HepG2 (cell line): ENCODE data around the gene TRIM28. TPM values are rescaled to one million over a fixed set of nuclear protein-coding genes. Genes with fewer than 3 reads are reported as not detected.

Source experiments
- ATAC-seq: fragments of 200-7000 bp; cut with Tn5 transposase; 3 replicates; pipeline ENCODE4 v1.9.1; 2020; ENCODE audit warnings: mild to moderate bottlenecking, moderate library complexity
- BruUV-seq: library from RNA; stranded (reverse); fragments of 400-500 nt; replicated peaks from 2 replicates; lab custom pipeline; 2021; lab: Mats Ljungman, UMichigan
- CTCF ChIA-PET: fragments of 300-600 bp; formaldehyde crosslinking; extraction: SDS; loops from one replicate; lab custom pipeline; 2021; ENCODE audit warnings: low total read pairs, inconsistent platforms, low intra/inter-chr PET ratio; lab: Yijun Ruan, JAX
- POLR2A ChIA-PET: fragments of 350-600 bp; sonication (Branson Sonifier 250); formaldehyde crosslinking; loops from one replicate; lab custom pipeline; 2020; ENCODE audit warnings: antibody characterized with exemption, inconsistent platforms; lab: Yijun Ruan, JAX
- DNase-seq: peaks from one replicate; pipeline ENCODE4 v3.0.0-alpha.2; 2015; ENCODE audit warnings: low spot score
- FAIRE-seq: peaks from 3 replicates; lab custom pipeline; 2011; peaks lifted over from hg19 to GRCh38; lab: Jason Lieb, UNC
- H2AFZ ChIP-seq: one replicate; pipeline ENCODE4 v1.6.1; 2011; ENCODE audit warnings: low read length, inconsistent platforms
- H3K27ac ChIP-seq: fragments of 300-600 bp; 3 replicates; pipeline ENCODE4 v1.8.0; 2011; ENCODE audit warnings: mixed run types, mild to moderate bottlenecking, mixed read lengths, low read length, inconsistent platforms; ENCODE audit not compliant: insufficient read depth; ENCODE audit errors: extremely low read length
- H3K27me3 ChIP-seq, 2 experiments: fragments of 200-600 bp in 1 of 2; 2 replicates in 1 of 2; 3 replicates in 1 of 2; pipeline versions ENCODE4 v1.6.0 to v1.8.0; 2011; ENCODE audit warnings: low read length in 2 of 2, mild to moderate bottlenecking in 2 of 2, moderate library complexity in 2 of 2, inconsistent platforms in 1 of 2; ENCODE audit not compliant: insufficient read depth in 2 of 2, control insufficient read depth in 1 of 2
- H3K36me3 ChIP-seq, 2 experiments: fragments of 200-600 bp in 1 of 2; replicated peaks in 1 of 2; 2 replicates in 1 of 2; 3 replicates in 1 of 2; pipeline versions ENCODE4 v1.5.1 to v1.8.0; 2011; ENCODE audit warnings: low read length in 2 of 2, inconsistent platforms in 1 of 2; ENCODE audit not compliant: insufficient read depth in 2 of 2, control insufficient read depth in 1 of 2
- H3K4me1 ChIP-seq: 2 replicates; pipeline ENCODE4 v1.5.1; 2012; ENCODE audit warnings: low read length, inconsistent platforms; ENCODE audit not compliant: insufficient read depth
- H3K4me2 ChIP-seq: 2 replicates; pipeline ENCODE4 v1.6.0; 2011; ENCODE audit warnings: low read depth, low read length, inconsistent platforms
- H3K4me3 ChIP-seq, 3 experiments: fragments of 200-600 bp in 1 of 3; sonication (generic), shearing (Covaris generic) in 1 of 3; replicated peaks in 1 of 3; 2 replicates each; pipeline ENCODE4 v1.5.1; 2011 to 2016; ENCODE audit warnings: low read length in 3 of 3, inconsistent platforms in 2 of 3, low read depth in 2 of 3, mild to moderate bottlenecking in 2 of 3, control low read depth in 1 of 3, mixed read lengths in 1 of 3; ENCODE audit not compliant: insufficient read depth in 1 of 3
- H3K79me2 ChIP-seq: one replicate; pipeline ENCODE4 v1.6.1; 2011; ENCODE audit warnings: low read length, inconsistent platforms; ENCODE audit not compliant: insufficient read depth
- H3K9ac ChIP-seq: 2 replicates; pipeline ENCODE4 v1.6.0; 2011; ENCODE audit warnings: mild to moderate bottlenecking, low read depth, low read length, inconsistent platforms; ENCODE audit not compliant: insufficient read depth
- H3K9me3 ChIP-seq: 2 replicates; pipeline ENCODE4 v1.5.1; 2012; ENCODE audit warnings: mild to moderate bottlenecking, low read length
- H4K20me1 ChIP-seq: 2 replicates; pipeline ENCODE4 v1.6.0; 2011; ENCODE audit warnings: inconsistent platforms, mild to moderate bottlenecking, low read length, moderate library complexity; ENCODE audit not compliant: insufficient read depth
- SCMH1 ChIP-seq: sonication (generic); formaldehyde crosslinking; IDR thresholded peaks from 2 replicates; pipeline ENCODE4 v1.9.0; 2021; ENCODE audit warnings: missing genetic modification reagents, mild to moderate bottlenecking, borderline replicate concordance
- SOX6 ChIP-seq, 2 experiments: fragments of 450-650 bp in 1 of 2; sonication (generic) in 1 of 2; formaldehyde crosslinking in 1 of 2; IDR thresholded peaks; 2 replicates each; pipeline versions ENCODE4 v1.4.0 to v1.6.1; 2017 to 2020; ENCODE audit warnings: antibody characterized with exemption in 1 of 2, mild to moderate bottlenecking in 1 of 2, missing genetic modification reagents in 1 of 2
- ZNF10 ChIP-seq: sonication (generic); formaldehyde crosslinking; IDR thresholded peaks from 2 replicates; pipeline ENCODE4 v1.4.0; 2020; ENCODE audit warnings: mild to moderate bottlenecking, low read depth, missing genetic modification reagents, borderline replicate concordance
- ZNF563 ChIP-seq: sonication (generic); formaldehyde crosslinking; IDR thresholded peaks from 2 replicates; pipeline ENCODE4 v1.8.0; 2022; ENCODE audit warnings: mild to moderate bottlenecking, moderate library complexity, missing genetic modification reagents
- WGBS: methylation state at CpG from one replicate; pipeline ENCODE4 v1.1.6; 2017; ENCODE audit warnings: low lambda C conversion rate; 5-methylcytosine and 5-hydroxymethylcytosine counted together
- in situ Hi-C: cut with HindIII; loops from 2 replicates; pipeline ENCODE4 v1.10.0; 2017; ENCODE audit warnings: low pct_unique_long_range_greater_than_20kb; ENCODE audit not compliant: extremely low pct_ligation_motif_present
- intact Hi-C: fragments of 100-400 bp; cut with micrococcal nuclease; formaldehyde crosslinking; loops from one replicate; pipeline ENCODE4 v1.10.0; 2022; ENCODE audit not compliant: unreplicated experiment
- polyA plus RNA-seq, 8 experiments: library from polyadenylated mRNA; depleted of rRNA in 3 of 8; stranded (reverse) in 7 of 8; unstranded in 1 of 8; fragments of >200 nt; fragmentation: Illumina TruSeq in 4 of 8; extraction: Trizol in 4 of 8; gene quantifications; 2 replicates each; pipeline versions ENCODE4 v1.2.1 to v1.2.3, GENCODE V29; 2011 to 2016; ENCODE audit warnings: low read depth in 4 of 8, missing spikeins in 1 of 8, mixed read lengths in 1 of 8; ENCODE audit not compliant: insufficient read depth in 1 of 8
- total RNA-seq, 5 experiments: library from RNA; depleted of rRNA; stranded (reverse); fragments of >200 nt; fragmentation: Illumina TruSeq; extraction: Trizol; gene quantifications; 2 replicates each; pipeline ENCODE4 v1.2.3, GENCODE V29; 2016; ENCODE audit warnings: low read depth in 1 of 5
- TF ChIP-seq, protein P1 (sequence below): sonication (generic); formaldehyde crosslinking; IDR thresholded peaks from 2 replicates; pipeline ENCODE4 v1.4.0; 2020; ENCODE audit warnings: low read depth, missing genetic modification reagents
- TF ChIP-seq, protein P2 (sequence below): sonication (generic); formaldehyde crosslinking; IDR thresholded peaks from 2 replicates; pipeline ENCODE4 v1.4.0; 2020; ENCODE audit warnings: missing genetic modification reagents

TRIM28 gene
- total and polyA plus RNA-seq, 2 of the 13 experiments (the other 11 are each of a cell fraction or from before 2014, with no cell fraction given): 361 to 439 TPM

DNA sequence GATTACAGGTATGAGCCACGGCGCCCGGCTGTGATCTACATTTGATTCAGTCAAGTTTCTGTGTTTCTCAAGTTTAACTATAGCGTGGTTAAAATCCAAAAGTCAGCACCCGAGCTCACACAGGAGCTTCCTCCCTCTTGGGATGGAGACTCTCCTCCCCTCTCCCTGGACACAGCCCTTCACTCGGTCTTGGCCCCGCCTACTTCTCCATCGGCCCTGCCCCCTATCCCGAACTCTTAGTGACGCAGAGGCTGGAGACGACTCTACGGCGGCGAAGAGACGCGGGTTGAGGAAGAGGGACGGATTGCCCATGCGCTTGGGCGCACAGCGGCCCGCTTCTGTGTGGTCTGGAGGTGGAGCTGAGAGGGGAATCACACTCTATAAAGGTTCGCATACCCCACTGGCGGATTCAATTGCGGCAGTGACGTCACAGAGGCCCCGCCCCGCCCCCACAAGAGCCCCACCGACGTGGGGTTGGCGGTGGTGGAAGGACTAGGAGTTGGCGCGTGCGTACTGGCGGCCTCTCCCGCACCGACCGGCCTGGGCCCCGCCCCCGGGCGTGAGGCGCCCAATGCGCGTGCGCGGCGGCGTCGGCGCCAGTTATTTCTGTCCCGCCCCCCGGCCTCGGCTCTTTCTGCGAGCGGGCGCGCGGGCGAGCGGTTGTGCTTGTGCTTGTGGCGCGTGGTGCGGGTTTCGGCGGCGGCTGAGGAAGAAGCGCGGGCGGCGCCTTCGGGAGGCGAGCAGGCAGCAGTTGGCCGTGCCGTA, at the start of gene TRIM28 (continued):
- TF ChIP-seq, protein P1, sequence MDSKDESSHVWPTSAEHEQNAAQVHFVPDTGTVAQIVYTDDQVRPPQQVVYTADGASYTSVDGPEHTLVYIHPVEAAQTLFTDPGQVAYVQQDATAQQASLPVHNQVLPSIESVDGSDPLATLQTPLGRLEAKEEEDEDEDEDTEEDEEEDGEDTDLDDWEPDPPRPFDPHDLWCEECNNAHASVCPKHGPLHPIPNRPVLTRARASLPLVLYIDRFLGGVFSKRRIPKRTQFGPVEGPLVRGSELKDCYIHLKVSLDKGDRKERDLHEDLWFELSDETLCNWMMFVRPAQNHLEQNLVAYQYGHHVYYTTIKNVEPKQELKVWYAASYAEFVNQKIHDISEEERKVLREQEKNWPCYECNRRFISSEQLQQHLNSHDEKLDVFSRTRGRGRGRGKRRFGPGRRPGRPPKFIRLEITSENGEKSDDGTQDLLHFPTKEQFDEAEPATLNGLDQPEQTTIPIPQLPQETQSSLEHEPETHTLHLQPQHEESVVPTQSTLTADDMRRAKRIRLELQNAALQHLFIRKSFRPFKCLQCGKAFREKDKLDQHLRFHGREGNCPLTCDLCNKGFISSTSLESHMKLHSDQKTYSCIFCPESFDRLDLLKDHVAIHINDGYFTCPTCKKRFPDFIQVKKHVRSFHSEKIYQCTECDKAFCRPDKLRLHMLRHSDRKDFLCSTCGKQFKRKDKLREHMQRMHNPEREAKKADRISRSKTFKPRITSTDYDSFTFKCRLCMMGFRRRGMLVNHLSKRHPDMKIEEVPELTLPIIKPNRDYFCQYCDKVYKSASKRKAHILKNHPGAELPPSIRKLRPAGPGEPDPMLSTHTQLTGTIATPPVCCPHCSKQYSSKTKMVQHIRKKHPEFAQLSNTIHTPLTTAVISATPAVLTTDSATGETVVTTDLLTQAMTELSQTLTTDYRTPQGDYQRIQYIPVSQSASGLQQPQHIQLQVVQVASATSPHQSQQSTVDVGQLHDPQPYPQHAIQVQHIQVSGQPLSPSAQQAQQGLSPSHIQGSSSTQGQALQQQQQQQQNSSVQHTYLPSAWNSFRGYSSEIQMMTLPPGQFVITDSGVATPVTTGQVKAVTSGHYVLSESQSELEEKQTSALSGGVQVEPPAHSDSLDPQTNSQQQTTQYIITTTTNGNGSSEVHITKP: peak; percentile 54; the same call in 1 of the 2 replicates
- peak; percentile 61; the same call in 1 of the 2 replicates for TF ChIP-seq ZNF563 (CRISPR knock-in tag)
- no peak for TF ChIP-seq SOX6 (IDR thresholded peaks at IDR 0.05)
- TF ChIP-seq SOX6 (CRISPR knock-in tag; IDR thresholded peaks at IDR 0.05): peak; percentile 53; the same call in 1 of the 2 replicates
- TF ChIP-seq ZNF10: no peak
- TF ChIP-seq, protein P2, sequence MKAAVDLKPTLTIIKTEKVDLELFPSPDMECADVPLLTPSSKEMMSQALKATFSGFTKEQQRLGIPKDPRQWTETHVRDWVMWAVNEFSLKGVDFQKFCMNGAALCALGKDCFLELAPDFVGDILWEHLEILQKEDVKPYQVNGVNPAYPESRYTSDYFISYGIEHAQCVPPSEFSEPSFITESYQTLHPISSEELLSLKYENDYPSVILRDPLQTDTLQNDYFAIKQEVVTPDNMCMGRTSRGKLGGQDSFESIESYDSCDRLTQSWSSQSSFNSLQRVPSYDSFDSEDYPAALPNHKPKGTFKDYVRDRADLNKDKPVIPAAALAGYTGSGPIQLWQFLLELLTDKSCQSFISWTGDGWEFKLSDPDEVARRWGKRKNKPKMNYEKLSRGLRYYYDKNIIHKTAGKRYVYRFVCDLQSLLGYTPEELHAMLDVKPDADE: no peak

DNA sequence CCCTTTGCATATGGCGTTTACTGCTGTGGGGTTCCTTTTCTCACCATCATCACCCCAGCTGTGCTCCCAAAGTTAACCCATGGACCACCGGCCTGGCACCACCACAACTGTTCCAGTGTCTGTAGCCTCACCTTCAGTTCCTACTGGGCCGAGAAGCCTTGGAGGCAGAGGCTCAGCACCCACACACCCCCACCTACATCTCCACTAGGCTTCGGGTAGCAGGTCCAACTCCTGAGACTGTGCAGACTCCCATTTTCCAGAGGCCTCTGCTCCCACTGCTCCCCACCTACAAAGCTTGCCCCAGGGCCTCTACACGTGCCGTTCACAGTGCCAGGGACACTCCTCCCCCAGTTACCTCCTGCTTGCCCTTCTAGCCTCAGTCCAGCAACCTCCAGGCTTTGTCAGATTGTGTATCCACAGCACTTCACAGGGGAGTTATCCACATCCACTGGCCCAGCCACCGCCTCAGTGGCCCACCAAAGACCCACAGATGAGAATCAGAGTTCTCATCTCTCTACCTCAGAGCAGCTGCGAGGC, 46.2 kb upstream of the TRIM28 start:
- H3K79me2 ChIP-seq: peaks cover 17% of the 10 kb centered on the region
- H3K4me3 ChIP-seq: peak overlapping the region; percentile 58 to 87 (median 74); a peak in 5 of 6 replicates
- H3K27me3 ChIP-seq: no peaks in the 10 kb centered on the region; a peak in 1 of 5 replicates
- in situ Hi-C loops: no loop called here
- peak overlapping the region; percentile 81 for H3K4me2 ChIP-seq
- intact Hi-C loops: loop anchor here (2.0 kb wide), 1 partner anchor 21 kb away; the partner anchor contains the start of gene ZBTB45
- POLR2A ChIA-PET: no interaction called here
- WGBS: 60% methylated on average over 7 of the region's 8 CpGs
- no peak for ATAC-seq
- H3K4me1 ChIP-seq: peaks cover 37% of the 10 kb centered on the region
- H3K36me3 ChIP-seq: no peaks in the 10 kb centered on the region
- H3K27ac ChIP-seq: no peak overlapping the region
- peak overlapping the region; percentile 70 for H3K9ac ChIP-seq
- H3K9me3 ChIP-seq: no peaks in the 10 kb centered on the region
- no peak for FAIRE-seq
- H2AFZ ChIP-seq: no peak overlapping the region
- CTCF ChIA-PET: no interaction called here
- H4K20me1 ChIP-seq: no peaks in the 10 kb centered on the region
- no TSS peak for BruUV-seq
- DNase-seq: no peak
- TF ChIP-seq SCMH1 (CRISPR knock-in tag): no peak
